Keratinocyte (primary cell): ENCODE measurements around the gene FUCA1. TPM values are rescaled to one million over a fixed set of nuclear protein-coding genes. Genes with fewer than 3 reads are reported as not detected.
"Not testable (repeated sequence)": the region's sequence is repeated elsewhere in the genome, so short reads cannot be mapped to it uniquely, and the experiment has no call there.

Source experiments
- DNase-seq: peaks from one replicate; pipeline ENCODE4 v3.0.0-alpha.2; 2011; ENCODE audit warnings: low read depth, missing footprints, low spot score
- FAIRE-seq: peaks from 2 replicates; lab custom pipeline; 2011; peaks lifted over from hg19 to GRCh38; lab: Jason Lieb, UNC
- H2AFZ ChIP-seq: 2 replicates; pipeline ENCODE4 v1.6.0; 2012; ENCODE audit warnings: low read length, control low read depth, inconsistent platforms; ENCODE audit not compliant: control insufficient read depth
- H3K27ac ChIP-seq: 2 replicates; pipeline ENCODE4 v1.5.1; 2011; ENCODE audit warnings: low read length; ENCODE audit not compliant: control insufficient read depth, insufficient read depth
- H3K27me3 ChIP-seq: 3 replicates; pipeline ENCODE4 v1.6.0; 2011; ENCODE audit warnings: low read length; ENCODE audit not compliant: control insufficient read depth, insufficient read depth; ENCODE audit errors: extremely low read depth
- H3K36me3 ChIP-seq, 2 experiments: 2 replicates in 1 of 2; 3 replicates in 1 of 2; pipeline ENCODE4 v1.5.1; 2011; ENCODE audit warnings: low read length in 2 of 2, mild to moderate bottlenecking in 1 of 2; ENCODE audit not compliant: control insufficient read depth in 2 of 2, insufficient read depth in 2 of 2; ENCODE audit errors: extremely low read depth in 1 of 2
- H3K4me1 ChIP-seq: 3 replicates; pipeline ENCODE4 v1.5.1; 2011; ENCODE audit warnings: low read length; ENCODE audit not compliant: control insufficient read depth, insufficient read depth; ENCODE audit errors: extremely low read depth
- H3K4me2 ChIP-seq: 3 replicates; pipeline ENCODE4 v1.6.0; 2011; ENCODE audit warnings: low read depth, low read length; ENCODE audit not compliant: control insufficient read depth, insufficient read depth; ENCODE audit errors: extremely low read depth
- H3K4me3 ChIP-seq, 3 experiments: fragments of 200-600 bp in 1 of 3; sonication (generic) in 1 of 3; 2 replicates in 2 of 3; 3 replicates in 1 of 3; pipeline ENCODE4 v1.5.1; 2011 to 2016; ENCODE audit warnings: low read length in 3 of 3, mild to moderate bottlenecking in 3 of 3, control low read depth in 2 of 3, inconsistent platforms in 1 of 3, low read depth in 1 of 3, mixed read lengths in 1 of 3, mixed run types in 1 of 3, moderate library complexity in 1 of 3; ENCODE audit not compliant: control insufficient read depth in 2 of 3, insufficient read depth in 2 of 3; ENCODE audit errors: extremely low read depth in 1 of 3
- H3K79me2 ChIP-seq: 2 replicates; pipeline ENCODE4 v1.6.0; 2012; ENCODE audit warnings: low read length; ENCODE audit not compliant: control insufficient read depth, insufficient read depth
- H3K9ac ChIP-seq: 3 replicates; pipeline ENCODE4 v1.6.0; 2011; ENCODE audit warnings: low read length; ENCODE audit not compliant: control insufficient read depth, insufficient read depth; ENCODE audit errors: extremely low read depth
- H3K9me1 ChIP-seq: 3 replicates; pipeline ENCODE4 v1.6.0; 2011; ENCODE audit warnings: low read length; ENCODE audit not compliant: control insufficient read depth, insufficient read depth; ENCODE audit errors: extremely low read depth
- H3K9me3 ChIP-seq: 2 replicates; pipeline ENCODE4 v1.5.1; 2012; ENCODE audit warnings: low read depth, low read length; ENCODE audit not compliant: control insufficient read depth
- H4K20me1 ChIP-seq: 3 replicates; pipeline ENCODE4 v1.6.0; 2011; ENCODE audit warnings: low read length; ENCODE audit not compliant: control insufficient read depth, insufficient read depth; ENCODE audit errors: extremely low read depth
- dilution Hi-C: fragments of 300-500 bp; cut with MboI; formaldehyde crosslinking; loops from one replicate; pipeline ENCODE4 v1.7.0; 2020; ENCODE audit warnings: low sequenced_read_pairs; ENCODE audit not compliant: extremely low pct_ligation_motif_present
- polyA plus RNA-seq, 5 experiments: library from polyadenylated mRNA; depleted of rRNA in 3 of 5; stranded (reverse) in 3 of 5; stranded (forward) in 1 of 5; unstranded in 1 of 5; fragments of >200 nt; gene quantifications; 1 replicate in 1 of 5; 2 replicates in 3 of 5; 3 replicates in 1 of 5; pipeline versions ENCODE4 v1.2.1 to v1.2.3, GENCODE V29; 2011 to 2012; ENCODE audit warnings: missing spikeins in 2 of 5, low read depth in 1 of 5, low replicate concordance in 1 of 5
- TF ChIP-seq, protein P1 (sequence below), 3 experiments: IDR thresholded peaks in 1 of 3; conservative IDR thresholded peaks in 1 of 3; optimal IDR thresholded peaks in 1 of 3; 2 replicates in 2 of 3; 3 replicates in 1 of 3; pipeline versions ENCODE3 to v1.5.1; 2011; ENCODE audit warnings: low read length in 3 of 3, mild to moderate bottlenecking in 3 of 3, moderate library complexity in 2 of 3, control low read depth in 1 of 3, inconsistent platforms in 1 of 3; ENCODE audit not compliant: insufficient read depth in 2 of 3; ENCODE audit errors: extremely low read depth in 1 of 3

The FUCA1 gene
- polyA plus RNA-seq, 1 donor (not counting 4 experiments of a cell fraction or from before 2014, with no cell fraction given): 11.9 TPM

DNA sequence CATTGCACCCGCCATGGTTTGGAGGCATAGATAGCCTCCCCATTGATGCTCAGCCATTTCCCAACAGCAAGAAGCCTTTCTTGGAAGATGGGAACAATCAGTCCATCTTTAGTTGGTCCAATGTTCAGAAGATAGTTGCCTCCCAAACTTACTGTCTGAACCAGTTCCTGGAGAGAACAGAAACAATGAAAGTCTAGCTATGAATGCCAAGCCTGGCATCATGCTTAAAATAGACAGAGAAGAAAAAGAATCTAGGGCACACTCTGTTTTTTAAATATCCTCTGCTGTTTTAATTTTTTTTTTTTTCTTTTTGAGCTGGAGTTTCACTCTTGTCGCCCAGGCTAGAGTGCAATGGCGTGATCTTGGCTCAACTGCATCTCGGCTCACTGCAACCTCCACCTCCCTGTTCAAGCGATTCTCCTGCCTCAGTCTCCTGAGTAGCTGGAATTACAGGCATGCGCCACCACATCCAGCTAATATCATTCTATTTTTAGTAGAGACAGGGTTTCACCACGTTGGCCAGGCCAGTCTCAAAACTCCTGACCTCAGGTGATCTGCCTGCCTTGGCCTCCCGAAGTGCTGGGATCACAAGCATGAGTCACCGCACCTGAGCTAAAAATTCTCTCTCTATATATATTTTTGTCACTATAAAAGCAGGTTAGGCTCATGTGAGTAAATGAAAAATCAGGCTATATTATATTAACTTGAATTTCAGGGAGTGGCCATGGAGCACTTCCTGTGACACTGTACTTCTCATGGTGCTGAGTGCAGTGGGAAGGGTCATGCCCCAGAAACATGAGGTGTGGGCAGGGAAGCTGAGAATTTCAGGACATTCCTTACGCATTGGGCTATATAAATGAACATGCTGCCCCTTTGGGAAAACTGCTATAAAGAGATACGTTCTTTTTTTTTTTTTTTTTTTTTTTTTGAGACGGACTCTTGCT is 19.1 kb downstream of the FUCA1 start:
- no peak overlapping the region for H3K27ac ChIP-seq
- TF ChIP-seq, protein P1, sequence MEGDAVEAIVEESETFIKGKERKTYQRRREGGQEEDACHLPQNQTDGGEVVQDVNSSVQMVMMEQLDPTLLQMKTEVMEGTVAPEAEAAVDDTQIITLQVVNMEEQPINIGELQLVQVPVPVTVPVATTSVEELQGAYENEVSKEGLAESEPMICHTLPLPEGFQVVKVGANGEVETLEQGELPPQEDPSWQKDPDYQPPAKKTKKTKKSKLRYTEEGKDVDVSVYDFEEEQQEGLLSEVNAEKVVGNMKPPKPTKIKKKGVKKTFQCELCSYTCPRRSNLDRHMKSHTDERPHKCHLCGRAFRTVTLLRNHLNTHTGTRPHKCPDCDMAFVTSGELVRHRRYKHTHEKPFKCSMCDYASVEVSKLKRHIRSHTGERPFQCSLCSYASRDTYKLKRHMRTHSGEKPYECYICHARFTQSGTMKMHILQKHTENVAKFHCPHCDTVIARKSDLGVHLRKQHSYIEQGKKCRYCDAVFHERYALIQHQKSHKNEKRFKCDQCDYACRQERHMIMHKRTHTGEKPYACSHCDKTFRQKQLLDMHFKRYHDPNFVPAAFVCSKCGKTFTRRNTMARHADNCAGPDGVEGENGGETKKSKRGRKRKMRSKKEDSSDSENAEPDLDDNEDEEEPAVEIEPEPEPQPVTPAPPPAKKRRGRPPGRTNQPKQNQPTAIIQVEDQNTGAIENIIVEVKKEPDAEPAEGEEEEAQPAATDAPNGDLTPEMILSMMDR (optimal IDR thresholded peaks at IDR 0.05 in 1 of 3, IDR thresholded peaks at IDR 0.05 in 1 of 3, conservative IDR thresholded peaks at IDR 0.05 in 1 of 3; ENCODE audit: extremely low read depth in 1 of 3, insufficient read depth in 2 of 3, low read length in 3 of 3): no peak
- DNase-seq: no peak
- H3K4me1 ChIP-seq: no peaks in the 10 kb centered on the region
- no peak overlapping the region for H3K9ac ChIP-seq
- H3K9me3 ChIP-seq: no peaks in the 10 kb centered on the region
- FAIRE-seq: no peak
- dilution Hi-C loops: no loop called here
- H3K27me3 ChIP-seq: no peaks in the 10 kb centered on the region
- no peaks in the 10 kb centered on the region for H4K20me1 ChIP-seq
- H3K79me2 ChIP-seq: no peaks in the 10 kb centered on the region
- H3K4me2 ChIP-seq: no peak overlapping the region
- H3K9me1 ChIP-seq: no peaks in the 10 kb centered on the region
- no peak overlapping the region for H3K4me3 ChIP-seq
- no peaks in the 10 kb centered on the region for H3K36me3 ChIP-seq
- H2AFZ ChIP-seq: no peak overlapping the region

DNA sequence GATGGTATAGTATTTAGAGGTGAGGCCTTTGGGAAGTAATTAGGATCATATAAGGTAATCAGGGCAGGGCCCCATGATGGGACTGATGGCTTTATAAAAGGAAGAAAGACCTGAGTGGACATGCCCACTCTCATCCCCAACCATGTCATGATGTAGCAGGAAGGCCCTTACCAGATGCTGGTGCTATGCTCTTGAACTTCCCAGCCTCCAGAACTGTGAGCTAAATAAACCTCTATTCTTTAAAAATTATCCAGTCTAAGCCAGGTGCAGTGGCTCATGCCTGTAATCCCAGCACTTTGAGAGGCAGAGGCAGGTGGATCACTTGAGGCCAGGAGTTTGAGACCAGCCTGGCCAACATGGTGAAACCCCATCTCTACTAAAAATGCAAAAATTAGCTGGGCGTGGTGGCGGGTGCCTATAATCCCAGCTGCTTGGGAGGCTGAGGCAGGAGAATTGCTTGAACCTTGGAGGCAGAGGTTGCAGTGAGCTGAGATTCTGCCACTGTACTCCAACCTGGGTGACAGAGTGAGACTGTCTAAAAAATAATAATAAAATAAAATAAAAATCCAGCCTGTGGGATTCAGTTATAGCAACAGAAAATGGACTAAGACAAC is 20.5 kb downstream of the FUCA1 start:
- H3K27me3 ChIP-seq, H3K4me3 ChIP-seq, H3K9me1 ChIP-seq, DNase-seq, dilution Hi-C loops, H3K36me3 ChIP-seq, H3K79me2 ChIP-seq, H3K9me3 ChIP-seq, H3K27ac ChIP-seq, H4K20me1 ChIP-seq, H3K4me1 ChIP-seq, H3K9ac ChIP-seq, FAIRE-seq, H2AFZ ChIP-seq, H3K4me2 ChIP-seq: not testable (repeated sequence)
